GM23338 (cell line): ENCODE measurements around the gene PDE3B. TPM values are rescaled to one million over a fixed set of nuclear protein-coding genes. Genes with fewer than 3 reads are reported as not detected.

ENCODE experiments used
- ATAC-seq: fragments of 200-7000 bp; cut with Tn5 transposase; 3 replicates; pipeline ENCODE4 v1.9.1; 2020
- DNase-seq: peaks from one replicate; pipeline ENCODE4 v3.0.0-alpha.2; 2015; ENCODE audit warnings: low spot score
- H2AFZ ChIP-seq: fragments of 200-600 bp; sonication (generic); 2 replicates; pipeline ENCODE4 v1.8.0; 2016; ENCODE audit warnings: antibody characterized with exemption, mild to moderate bottlenecking, moderate library complexity
- H3F3A ChIP-seq: fragments of 200-600 bp; sonication (generic); replicated peaks from 2 replicates; pipeline ENCODE4 v1.8.0; 2017; ENCODE audit warnings: antibody characterized with exemption, mixed run types, low read depth
- H3K27ac ChIP-seq: fragments of 200-600 bp; sonication (generic); 2 replicates; pipeline ENCODE4 v1.6.1; 2016; ENCODE audit warnings: low read depth
- H3K27me3 ChIP-seq: fragments of 200-600 bp; sonication (generic); 2 replicates; pipeline ENCODE4 v1.8.0; 2016; ENCODE audit warnings: mild to moderate bottlenecking, mixed run types, moderate library complexity; ENCODE audit not compliant: insufficient read depth
- H3K36me3 ChIP-seq: fragments of 200-600 bp; sonication (generic); 2 replicates; pipeline ENCODE4 v1.8.0; 2016; ENCODE audit warnings: mild to moderate bottlenecking; ENCODE audit not compliant: insufficient read depth
- H3K4me1 ChIP-seq: fragments of 200-600 bp; sonication (generic); 2 replicates; pipeline ENCODE4 v1.8.0; 2016; ENCODE audit warnings: mild to moderate bottlenecking, moderate library complexity; ENCODE audit not compliant: insufficient read depth
- H3K4me2 ChIP-seq: fragments of 200-600 bp; sonication (generic); 2 replicates; pipeline ENCODE4 v1.7.1; 2017; ENCODE audit warnings: mixed run types
- H3K4me3 ChIP-seq: fragments of 200-600 bp; sonication (generic); 2 replicates; pipeline ENCODE4 v1.6.1; 2016; ENCODE audit warnings: mixed run types
- H3K79me2 ChIP-seq: fragments of 200-600 bp; sonication (generic); replicated peaks from 2 replicates; pipeline ENCODE4 v1.8.0; 2017; ENCODE audit warnings: mild to moderate bottlenecking; ENCODE audit not compliant: insufficient read depth
- H3K9me2 ChIP-seq: fragments of 200-600 bp; sonication (generic); 2 replicates; pipeline ENCODE4 v1.8.0; 2017; ENCODE audit not compliant: insufficient read depth
- H4K20me1 ChIP-seq: fragments of 200-600 bp; sonication (generic); replicated peaks from 2 replicates; pipeline ENCODE4 v1.8.0; 2017; ENCODE audit warnings: mild to moderate bottlenecking; ENCODE audit not compliant: insufficient read depth
- H3K27ac Mint-ChIP-seq: 2 replicates; pipeline ENCODE4 v1.8.0; 2020; ENCODE audit warnings: inconsistent platforms, mild to moderate bottlenecking, moderate library complexity, mixed read lengths
- H3K27me3 Mint-ChIP-seq: 3 replicates; pipeline ENCODE4 v1.8.0; 2022; ENCODE audit warnings: low read depth, mild to moderate bottlenecking, moderate library complexity, mixed read lengths, inconsistent platforms; ENCODE audit not compliant: insufficient read depth, poor library complexity
- H3K36me3 Mint-ChIP-seq: 3 replicates; pipeline ENCODE4 v1.8.0; 2021; ENCODE audit warnings: low read depth, mild to moderate bottlenecking, inconsistent platforms, moderate library complexity, mixed read lengths
- H3K4me1 Mint-ChIP-seq: 3 replicates; pipeline ENCODE4 v1.8.0; 2020; ENCODE audit warnings: mild to moderate bottlenecking, inconsistent platforms, mixed read lengths
- H3K4me3 Mint-ChIP-seq: 3 replicates; pipeline ENCODE4 v1.8.0; 2021; ENCODE audit warnings: moderate library complexity, mild to moderate bottlenecking, inconsistent platforms, mixed read lengths
- H3K9me3 Mint-ChIP-seq: 3 replicates; pipeline ENCODE4 v1.8.0; 2020; ENCODE audit warnings: moderate library complexity, mild to moderate bottlenecking, inconsistent platforms, mixed read lengths
- CREB1 ChIP-seq: fragments of 250-450 bp; sonication (Bioruptor Pico); IDR thresholded peaks from 2 replicates; pipeline ENCODE4 v1.5.0; 2020; ENCODE audit warnings: low read depth, mild to moderate bottlenecking, moderate library complexity
- CTCF ChIP-seq, 2 experiments: fragments of 200-600 bp in 1 of 2; sonication (generic) in 1 of 2; conservative IDR thresholded peaks; 2 replicates each; pipeline versions ENCODE4 v1.5.1 to v1.6.1; 2016 to 2017; ENCODE audit warnings: antibody characterized with exemption in 2 of 2, low read depth in 2 of 2, mild to moderate bottlenecking in 2 of 2, moderate library complexity in 1 of 2
- ETS1 ChIP-seq: IDR thresholded peaks from 2 replicates; pipeline ENCODE4 v1.6.1; 2016; ENCODE audit warnings: antibody characterized with exemption
- EZH2 ChIP-seq: fragments of 200-600 bp; sonication (generic); IDR thresholded peaks from one replicate; pipeline ENCODE4 v1.8.0; 2017; ENCODE audit warnings: antibody characterized with exemption, mild to moderate bottlenecking, low read depth; ENCODE audit not compliant: unreplicated experiment
- EZH2phosphoT487 ChIP-seq: fragments of 200-600 bp; sonication (generic); IDR thresholded peaks from one replicate; pipeline ENCODE4 v1.8.1; 2018; ENCODE audit warnings: antibody characterized with exemption; ENCODE audit not compliant: unreplicated experiment
- JUNB ChIP-seq: IDR thresholded peaks from one replicate; pipeline ENCODE4 v1.6.1; 2016; ENCODE audit warnings: antibody characterized with exemption; ENCODE audit not compliant: unreplicated experiment
- NANOG ChIP-seq: IDR thresholded peaks from 2 replicates; pipeline ENCODE4 v1.6.1; 2016; ENCODE audit warnings: antibody characterized with exemption, borderline replicate concordance
- POLR2AphosphoS5 ChIP-seq: IDR thresholded peaks from 2 replicates; pipeline ENCODE4 v1.6.1; 2016; ENCODE audit warnings: antibody characterized with exemption, low read depth
- REST ChIP-seq: IDR thresholded peaks from one replicate; pipeline ENCODE4 v1.6.1; 2018; ENCODE audit warnings: antibody characterized with exemption; ENCODE audit not compliant: unreplicated experiment
- STAT1 ChIP-seq: IDR thresholded peaks from one replicate; pipeline ENCODE4 v1.6.1; 2016; ENCODE audit warnings: antibody characterized with exemption; ENCODE audit not compliant: unreplicated experiment
- ZNF114 ChIP-seq: fragments of 250-450 bp; sonication (Bioruptor Pico); IDR thresholded peaks from 2 replicates; pipeline ENCODE4 v1.5.0; 2020; ENCODE audit warnings: mild to moderate bottlenecking, moderate library complexity
- ZNF331 ChIP-seq: fragments of 250-450 bp; sonication (Bioruptor Pico); IDR thresholded peaks from 2 replicates; pipeline ENCODE4 v1.5.0; 2020; ENCODE audit warnings: low read depth, mild to moderate bottlenecking, moderate library complexity
- ZNF462 ChIP-seq: fragments of 250-450 bp; sonication (Bioruptor Pico); IDR thresholded peaks from 2 replicates; pipeline ENCODE4 v1.5.0; 2020; ENCODE audit warnings: mild to moderate bottlenecking, moderate library complexity
- polyA plus RNA-seq: library from polyadenylated mRNA; unstranded; fragments of >200 nt; fragmentation: Nextera tagmentation; extraction: Ambion mirVana; gene quantifications from 2 replicates; pipeline ENCODE4 v1.2.1, GENCODE V29; 2016
- total RNA-seq: library from RNA; depleted of rRNA; stranded (reverse); fragments of >200 nt; shearing (Covaris generic); gene quantifications from 2 replicates; pipeline ENCODE4 v1.2.3, GENCODE V29; 2014

PDE3B gene
- total and polyA plus RNA-seq, 2 experiments from 2014 or later: 4.3 to 21.3 TPM

GRCh38 chr11:14881576-14882193, 238.1 kb downstream of the PDE3B start:
- no peak overlapping the region for H3K4me2 ChIP-seq
- H3K4me3 ChIP-seq: no peak overlapping the region
- Mint-ChIP-seq H3K9me3 (0 out of 3 replicates have a peak, but pooled peaks cover 4% of the 10 kb centered on the region), H3K4me1 (no peaks in the 10 kb centered on the region), H3K36me3 (peaks cover 11% of the 10 kb centered on the region; the same call in 2 of the 3 replicates), H3K27ac (no peak overlapping the region), H3K27me3 (no peaks in the 10 kb centered on the region), H3K4me3 (no peak overlapping the region)
- no peaks in the 10 kb centered on the region for H3K27me3 ChIP-seq
- TF ChIP-seq CREB1 (no peak), ZNF114 (CRISPR knock-in tag) (no peak), CTCF (conservative IDR thresholded peaks at IDR 0.05; ENCODE audit: low read depth in 2 of 2) (no peak), ETS1 (no peak), REST (no peak), ZNF331 (no peak), EZH2phosphoT487 (no peak), JUNB (no peak), EZH2 (no peak), ZNF462 (CRISPR knock-in tag) (no peak), STAT1 (no peak), POLR2AphosphoS5 (no peak), NANOG (no peak)
- DNase-seq: no peak
- peaks cover 4% of the 10 kb centered on the region; the same call in 1 of the 2 replicates for H3K36me3 ChIP-seq
- H3K4me1 ChIP-seq: no peaks in the 10 kb centered on the region
- no peaks in the 10 kb centered on the region for H3K9me2 ChIP-seq
- no peak overlapping the region for H2AFZ ChIP-seq
- H3F3A ChIP-seq: no peaks in the 10 kb centered on the region
- no peaks in the 10 kb centered on the region for H3K79me2 ChIP-seq
- ATAC-seq: no peak
- H3K27ac ChIP-seq: no peak overlapping the region
- H4K20me1 ChIP-seq: 0 out of 2 replicates have a peak, but pooled peaks cover 4% of the 10 kb centered on the region
